HepG2 (cell line): Measurements from ENCODE around the gene LIMK2. TPM values are rescaled to one million over a fixed set of nuclear protein-coding genes. Genes with fewer than 3 reads are reported as not detected.

ENCODE experiments used
- ATAC-seq: fragments of 200-7000 bp; cut with Tn5 transposase; 3 replicates; pipeline ENCODE4 v1.9.1; 2020; ENCODE audit warnings: mild to moderate bottlenecking, moderate library complexity
- BruUV-seq: library from RNA; stranded (reverse); fragments of 400-500 nt; replicated peaks from 2 replicates; lab custom pipeline; 2021; lab: Mats Ljungman, UMichigan
- CTCF ChIA-PET: fragments of 300-600 bp; formaldehyde crosslinking; extraction: SDS; loops from one replicate; lab custom pipeline; 2021; ENCODE audit warnings: low total read pairs, inconsistent platforms, low intra/inter-chr PET ratio; lab: Yijun Ruan, JAX
- POLR2A ChIA-PET: fragments of 350-600 bp; sonication (Branson Sonifier 250); formaldehyde crosslinking; loops from one replicate; lab custom pipeline; 2020; ENCODE audit warnings: antibody characterized with exemption, inconsistent platforms; lab: Yijun Ruan, JAX
- DNase-seq: peaks from one replicate; pipeline ENCODE4 v3.0.0-alpha.2; 2015; ENCODE audit warnings: low spot score
- FAIRE-seq: peaks from 3 replicates; lab custom pipeline; 2011; peaks lifted over from hg19 to GRCh38; lab: Jason Lieb, UNC
- H2AFZ ChIP-seq: one replicate; pipeline ENCODE4 v1.6.1; 2011; ENCODE audit warnings: low read length, inconsistent platforms
- H3K27ac ChIP-seq: fragments of 300-600 bp; 3 replicates; pipeline ENCODE4 v1.8.0; 2011; ENCODE audit warnings: mixed run types, mild to moderate bottlenecking, mixed read lengths, low read length, inconsistent platforms; ENCODE audit not compliant: insufficient read depth; ENCODE audit errors: extremely low read length
- H3K27me3 ChIP-seq, 2 experiments: fragments of 200-600 bp in 1 of 2; 2 replicates in 1 of 2; 3 replicates in 1 of 2; pipeline versions ENCODE4 v1.6.0 to v1.8.0; 2011; ENCODE audit warnings: low read length in 2 of 2, mild to moderate bottlenecking in 2 of 2, moderate library complexity in 2 of 2, inconsistent platforms in 1 of 2; ENCODE audit not compliant: insufficient read depth in 2 of 2, control insufficient read depth in 1 of 2
- H3K36me3 ChIP-seq, 2 experiments: fragments of 200-600 bp in 1 of 2; replicated peaks in 1 of 2; 2 replicates in 1 of 2; 3 replicates in 1 of 2; pipeline versions ENCODE4 v1.5.1 to v1.8.0; 2011; ENCODE audit warnings: low read length in 2 of 2, inconsistent platforms in 1 of 2; ENCODE audit not compliant: insufficient read depth in 2 of 2, control insufficient read depth in 1 of 2
- H3K4me1 ChIP-seq: 2 replicates; pipeline ENCODE4 v1.5.1; 2012; ENCODE audit warnings: low read length, inconsistent platforms; ENCODE audit not compliant: insufficient read depth
- H3K4me2 ChIP-seq: 2 replicates; pipeline ENCODE4 v1.6.0; 2011; ENCODE audit warnings: low read depth, low read length, inconsistent platforms
- H3K4me3 ChIP-seq, 3 experiments: fragments of 200-600 bp in 1 of 3; sonication (generic), shearing (Covaris generic) in 1 of 3; replicated peaks in 1 of 3; 2 replicates each; pipeline ENCODE4 v1.5.1; 2011 to 2016; ENCODE audit warnings: low read length in 3 of 3, inconsistent platforms in 2 of 3, low read depth in 2 of 3, mild to moderate bottlenecking in 2 of 3, control low read depth in 1 of 3, mixed read lengths in 1 of 3; ENCODE audit not compliant: insufficient read depth in 1 of 3
- H3K79me2 ChIP-seq: one replicate; pipeline ENCODE4 v1.6.1; 2011; ENCODE audit warnings: low read length, inconsistent platforms; ENCODE audit not compliant: insufficient read depth
- H3K9ac ChIP-seq: 2 replicates; pipeline ENCODE4 v1.6.0; 2011; ENCODE audit warnings: mild to moderate bottlenecking, low read depth, low read length, inconsistent platforms; ENCODE audit not compliant: insufficient read depth
- H3K9me3 ChIP-seq: 2 replicates; pipeline ENCODE4 v1.5.1; 2012; ENCODE audit warnings: mild to moderate bottlenecking, low read length
- H4K20me1 ChIP-seq: 2 replicates; pipeline ENCODE4 v1.6.0; 2011; ENCODE audit warnings: inconsistent platforms, mild to moderate bottlenecking, low read length, moderate library complexity; ENCODE audit not compliant: insufficient read depth
- ARID2 ChIP-seq: sonication (generic); formaldehyde crosslinking; IDR thresholded peaks from 2 replicates; pipeline ENCODE4 v1.8.1; 2022; ENCODE audit warnings: mild to moderate bottlenecking, missing genetic modification reagents, borderline replicate concordance
- DNMT3B ChIP-seq: conservative IDR thresholded peaks from 2 replicates; pipeline ENCODE4 v1.6.1; 2016; ENCODE audit warnings: missing biosample characterization, control low read depth
- FOXK2 ChIP-seq: fragments of 450-650 bp; IDR thresholded peaks from 2 replicates; pipeline ENCODE4 v1.6.1; 2016
- KDM5B ChIP-seq: sonication (generic); formaldehyde crosslinking; IDR thresholded peaks from 2 replicates; pipeline ENCODE4 v1.4.0; 2020; ENCODE audit warnings: missing genetic modification reagents, mild to moderate bottlenecking, borderline replicate concordance
- NFRKB ChIP-seq: fragments of 450-650 bp; IDR thresholded peaks from 2 replicates; pipeline ENCODE4 v1.6.1; 2017
- POLR2A ChIP-seq, 2 experiments: IDR thresholded peaks; 2 replicates each; pipeline ENCODE4 v1.6.1; 2011; ENCODE audit warnings: low read depth in 2 of 2, low read length in 2 of 2, mild to moderate bottlenecking in 1 of 2, moderate library complexity in 1 of 2; ENCODE audit not compliant: insufficient read depth in 1 of 2
- REPIN1 ChIP-seq: sonication (generic); formaldehyde crosslinking; IDR thresholded peaks from 2 replicates; pipeline ENCODE4 v1.8.0; 2022; ENCODE audit warnings: missing genetic modification reagents, low read depth, mild to moderate bottlenecking, borderline replicate concordance
- ZNF317 ChIP-seq: sonication (generic); formaldehyde crosslinking; IDR thresholded peaks from 2 replicates; pipeline ENCODE4 v1.5.0; 2020; ENCODE audit warnings: mild to moderate bottlenecking, missing genetic modification reagents
- ZNF337 ChIP-seq: sonication (generic); formaldehyde crosslinking; IDR thresholded peaks from 2 replicates; pipeline ENCODE4 v1.5.1; 2020; ENCODE audit warnings: missing genetic modification reagents, low read depth, mild to moderate bottlenecking, borderline replicate concordance
- ZNF441 ChIP-seq: sonication (generic); formaldehyde crosslinking; IDR thresholded peaks from 2 replicates; pipeline ENCODE4 v1.7.0; 2021; ENCODE audit warnings: missing genetic modification reagents, borderline replicate concordance
- ZNF460 ChIP-seq: sonication (generic); formaldehyde crosslinking; IDR thresholded peaks from 2 replicates; pipeline ENCODE4 v1.5.1; 2020; ENCODE audit warnings: missing genetic modification reagents, mild to moderate bottlenecking, borderline replicate concordance
- WGBS: methylation state at CpG from one replicate; pipeline ENCODE4 v1.1.6; 2017; ENCODE audit warnings: low lambda C conversion rate; 5-methylcytosine and 5-hydroxymethylcytosine counted together
- in situ Hi-C: cut with HindIII; loops from 2 replicates; pipeline ENCODE4 v1.10.0; 2017; ENCODE audit warnings: low pct_unique_long_range_greater_than_20kb; ENCODE audit not compliant: extremely low pct_ligation_motif_present
- intact Hi-C: fragments of 100-400 bp; cut with micrococcal nuclease; formaldehyde crosslinking; loops from one replicate; pipeline ENCODE4 v1.10.0; 2022; ENCODE audit not compliant: unreplicated experiment
- polyA plus RNA-seq, 8 experiments: library from polyadenylated mRNA; depleted of rRNA in 3 of 8; stranded (reverse) in 7 of 8; unstranded in 1 of 8; fragments of >200 nt; fragmentation: Illumina TruSeq in 4 of 8; extraction: Trizol in 4 of 8; gene quantifications; 2 replicates each; pipeline versions ENCODE4 v1.2.1 to v1.2.3, GENCODE V29; 2011 to 2016; ENCODE audit warnings: low read depth in 4 of 8, missing spikeins in 1 of 8, mixed read lengths in 1 of 8; ENCODE audit not compliant: insufficient read depth in 1 of 8
- total RNA-seq, 5 experiments: library from RNA; depleted of rRNA; stranded (reverse); fragments of >200 nt; fragmentation: Illumina TruSeq; extraction: Trizol; gene quantifications; 2 replicates each; pipeline ENCODE4 v1.2.3, GENCODE V29; 2016; ENCODE audit warnings: low read depth in 1 of 5
- TF ChIP-seq, protein P1 (sequence below): sonication (generic); formaldehyde crosslinking; IDR thresholded peaks from 2 replicates; pipeline ENCODE4 v1.4.0; 2020; ENCODE audit warnings: missing genetic modification reagents; ENCODE audit errors: not compliant biosample characterization
- TF ChIP-seq, protein P2 (sequence below): sonication (generic); formaldehyde crosslinking; IDR thresholded peaks from 2 replicates; pipeline ENCODE4 v1.8.0; 2022; ENCODE audit warnings: mild to moderate bottlenecking, missing genetic modification reagents, moderate library complexity

Gene LIMK2
- total and polyA plus RNA-seq, 2 of the 13 experiments (the other 11 are each of a cell fraction or from before 2014, with no cell fraction given) = 20.9 to 29.8 TPM

DNA sequence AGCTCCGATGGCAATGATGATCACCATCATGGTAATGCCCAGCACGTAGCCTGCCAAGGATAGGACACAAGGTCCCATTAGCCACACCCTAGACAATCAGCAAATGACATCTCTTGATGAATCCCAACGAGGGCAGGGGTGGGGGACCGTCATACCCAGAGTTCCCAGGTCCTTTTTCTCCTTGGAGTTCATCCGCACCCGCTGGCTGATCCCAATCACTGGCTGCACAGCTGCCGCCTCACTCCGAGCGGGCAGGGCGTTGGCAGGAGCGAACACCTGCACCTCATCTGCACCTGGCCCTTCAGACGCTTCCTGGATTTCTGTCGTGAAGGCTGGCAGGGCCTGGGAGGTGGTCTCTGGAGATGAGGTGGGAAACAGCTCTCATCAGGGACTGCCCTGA lies 77.2 kb downstream of the LIMK2 start:
- TF ChIP-seq, protein P1, sequence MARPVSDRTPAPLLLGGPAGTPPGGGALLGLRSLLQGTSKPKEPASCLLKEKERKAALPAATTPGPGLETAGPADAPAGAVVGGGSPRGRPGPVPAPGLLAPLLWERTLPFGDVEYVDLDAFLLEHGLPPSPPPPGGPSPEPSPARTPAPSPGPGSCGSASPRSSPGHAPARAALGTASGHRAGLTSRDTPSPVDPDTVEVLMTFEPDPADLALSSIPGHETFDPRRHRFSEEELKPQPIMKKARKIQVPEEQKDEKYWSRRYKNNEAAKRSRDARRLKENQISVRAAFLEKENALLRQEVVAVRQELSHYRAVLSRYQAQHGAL = no peak
- TF ChIP-seq NFRKB (no peak), ZNF337 (CRISPR knock-in tag) (no peak)
- no TSS peak for BruUV-seq
- in situ Hi-C loops (no loop called here), intact Hi-C loops (no loop called here)
- no peak for FAIRE-seq
- Histone ChIP-seq H3K4me1 (peaks cover 49% of the 10 kb centered on the region), H3K9me3 (no peaks in the 10 kb centered on the region), H3K9ac (no peak overlapping the region), H2AFZ (no peak overlapping the region), H4K20me1 (no peaks in the 10 kb centered on the region), H3K36me3 (no peaks in the 10 kb centered on the region), H3K4me3 (no peak overlapping the region), H3K4me2 (no peak overlapping the region), H3K27me3 (no peaks in the 10 kb centered on the region), H3K79me2 (no peaks in the 10 kb centered on the region), H3K27ac (no peak overlapping the region)
- 88% methylated on average over 12 of the region's 13 CpGs for WGBS
- no peak for ATAC-seq
- no peak for DNase-seq
- POLR2A ChIA-PET = interaction anchor here (0.8 to 1.2 kb wide), 2 partner anchors 8 to 51 kb away, joined by 3 to 4 read pairs; no protein-coding TSS in a partner anchor
- CTCF ChIA-PET = no interaction called here

DNA sequence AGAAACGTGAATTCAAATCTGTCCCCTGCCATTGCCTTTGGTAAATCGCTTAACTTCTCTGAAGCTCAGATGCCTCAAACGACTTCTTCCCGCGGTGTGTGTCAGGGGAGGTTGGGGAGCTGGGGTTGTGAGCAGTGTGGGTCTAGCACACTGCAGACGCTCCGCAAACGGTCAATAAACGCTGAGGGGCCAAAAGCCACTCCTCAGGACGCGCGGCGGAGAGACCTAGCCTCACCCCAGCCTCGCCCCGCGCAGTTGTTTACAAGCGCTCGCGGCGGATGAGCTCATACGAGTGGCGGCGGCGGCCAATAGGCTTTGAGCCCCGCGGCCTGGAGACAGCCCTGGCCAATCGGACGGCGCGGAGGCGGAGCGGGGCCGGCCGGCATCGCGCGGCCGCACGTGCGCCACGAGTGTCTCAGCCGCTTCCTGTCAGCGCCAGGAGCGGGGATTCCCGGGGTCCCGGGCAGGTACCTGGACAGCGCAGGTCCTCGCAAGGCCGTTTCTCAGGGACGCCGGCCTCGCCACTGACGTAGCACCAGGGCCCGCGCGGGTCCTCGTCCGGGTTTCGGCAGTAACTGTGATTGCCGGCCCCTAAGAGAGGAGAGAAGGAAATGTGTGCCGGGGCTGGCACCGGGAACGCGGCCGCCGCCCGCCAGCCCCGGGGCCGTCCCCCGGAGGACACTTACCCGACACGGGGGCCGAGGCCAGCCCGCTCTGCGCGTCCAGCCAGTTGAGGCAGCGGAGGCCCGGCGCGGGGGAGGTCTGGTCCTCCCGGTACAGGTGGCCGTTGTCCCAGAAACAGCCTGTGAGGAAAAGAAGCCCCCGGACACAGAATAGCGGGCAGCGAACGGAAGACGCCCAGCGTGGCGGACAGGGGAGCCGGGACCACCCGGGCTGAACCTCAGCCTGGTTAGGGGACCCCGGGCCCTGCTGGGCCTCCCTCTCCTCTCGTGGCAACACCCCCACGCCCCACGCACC lies 78.7 kb downstream of the LIMK2 start:
- 2% methylated on average over 11 of the region's 95 CpGs for whole genome bisulfite sequencing
- H3K36me3 ChIP-seq = no peaks in the 10 kb centered on the region
- H3K4me1 ChIP-seq = peaks cover 37% of the 10 kb centered on the region
- H2AFZ ChIP-seq = no peak overlapping the region
- peak; percentile 39 for FAIRE-seq
- no peak overlapping the region for H3K27ac ChIP-seq
- peak overlapping the region; percentile 100 for H3K4me2 ChIP-seq
- ChIA-PET CTCF (no interaction called here), POLR2A (interaction anchor here (0.6 to 3.0 kb wide), 14 partner anchors 8 to 371 kb away, joined by 3 to 21 read pairs (median 3); partner anchors contain the start of genes MORC2, PATZ1 and RNF185)
- intact Hi-C loops = no loop called here
- no peaks in the 10 kb centered on the region for H3K9me3 ChIP-seq
- H3K9ac ChIP-seq = peak overlapping the region; percentile 65
- BruUV-seq = no TSS peak
- H3K4me3 ChIP-seq = peak overlapping the region; percentile 46 to 78 (median 51)
- DNase-seq = peak; percentile 78
- ATAC-seq = peak; percentile 95
- in situ Hi-C loops = no loop called here
- H3K27me3 ChIP-seq = no peaks in the 10 kb centered on the region
- no peaks in the 10 kb centered on the region for H3K79me2 ChIP-seq
- H4K20me1 ChIP-seq = no peaks in the 10 kb centered on the region
- no peak for TF ChIP-seq ZNF317 (CRISPR knock-in tag)
- no peak for TF ChIP-seq DNMT3B
- no peak for TF ChIP-seq ARID2 (CRISPR knock-in tag)
- peak; percentile 89 for TF ChIP-seq FOXK2
- peak; percentile 98 for TF ChIP-seq KDM5B (CRISPR knock-in tag)
- TF ChIP-seq, protein P2, sequence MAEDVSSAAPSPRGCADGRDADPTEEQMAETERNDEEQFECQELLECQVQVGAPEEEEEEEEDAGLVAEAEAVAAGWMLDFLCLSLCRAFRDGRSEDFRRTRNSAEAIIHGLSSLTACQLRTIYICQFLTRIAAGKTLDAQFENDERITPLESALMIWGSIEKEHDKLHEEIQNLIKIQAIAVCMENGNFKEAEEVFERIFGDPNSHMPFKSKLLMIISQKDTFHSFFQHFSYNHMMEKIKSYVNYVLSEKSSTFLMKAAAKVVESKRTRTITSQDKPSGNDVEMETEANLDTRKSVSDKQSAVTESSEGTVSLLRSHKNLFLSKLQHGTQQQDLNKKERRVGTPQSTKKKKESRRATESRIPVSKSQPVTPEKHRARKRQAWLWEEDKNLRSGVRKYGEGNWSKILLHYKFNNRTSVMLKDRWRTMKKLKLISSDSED = no peak; the same call in 1 of the 2 replicates
- TF ChIP-seq REPIN1 (CRISPR knock-in tag) = 0 out of 2 replicates have a peak, but pooled peaks have one; percentile 75
- TF ChIP-seq ZNF441 = peak; percentile 71; the same call in 1 of the 2 replicates
- no peak for TF ChIP-seq ZNF460 (CRISPR knock-in tag)
- TF ChIP-seq POLR2A (IDR thresholded peaks at IDR 0.05; ENCODE audit: insufficient read depth in 1 of 2, low read depth in 2 of 2, low read length in 2 of 2) = peak; percentile 13 to 28; a peak in 1 of 4 replicates
